ENCODE data around the gene KCNG2. TPM values are rescaled to one million over a fixed set of nuclear protein-coding genes. Genes with fewer than 3 reads are reported as not detected.

KCNG2 gene
- total and polyA plus RNA-seq, 9 of the 15 experiments (the other 6 are each of a cell fraction or from before 2014, with no cell fraction given): not detected

DNA sequence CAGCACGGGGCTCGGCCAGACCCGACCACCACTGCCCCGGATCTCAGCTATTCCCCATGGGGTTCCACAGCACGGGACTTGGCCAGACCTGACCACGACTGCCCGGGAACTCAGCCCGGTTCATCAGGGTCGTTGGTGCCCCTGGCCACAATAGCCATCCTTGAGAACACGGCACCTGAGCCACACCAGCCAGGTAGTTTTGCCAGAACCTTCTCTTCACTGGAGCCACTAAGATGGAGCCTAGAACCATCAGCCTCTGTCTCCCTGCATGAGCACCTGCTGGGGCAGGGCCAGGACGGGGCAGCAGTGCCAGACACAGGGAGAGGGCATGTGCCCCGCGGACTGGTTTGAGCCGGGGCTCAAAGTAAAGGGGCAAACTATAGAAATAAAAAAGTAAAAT, 11.4 kb upstream of the KCNG2 start:
- intact Hi-C loops (cut with micrococcal nuclease) (no loop called here), in situ Hi-C loops (cut with MboI) (no loop called here)
- H2AFZ ChIP-seq (ENCODE audit: low read depth, low read length): no peak overlapping the region
- H3K9me3 ChIP-seq (replicated peaks; ENCODE audit: control insufficient read depth, insufficient read depth, low read depth, low read length): no peaks in the 10 kb centered on the region
- H3K9ac ChIP-seq (ENCODE audit: insufficient read depth in 1 of 2, low read depth in 2 of 2, low read length in 2 of 2): no peak overlapping the region
- DNase-seq (ENCODE audit: extremely low read depth in 1 of 4, low spot score in 3 of 4) (no peak), ATAC-seq (no peak), FAIRE-seq (no peak)
- WGBS (ENCODE audit: insufficient coverage, low coverage, missing lambda C conversion rate): 0% methylated on average over 10 of the region's 14 CpGs
- no TSS peak for BruUV-seq (replicated peaks)
- H4K20me1 ChIP-seq (replicated peaks; ENCODE audit: control insufficient read depth, insufficient read depth, low read length): no peaks in the 10 kb centered on the region
- no peaks in the 10 kb centered on the region; a peak in 3 of 5 replicates for H3K4me1 ChIP-seq (replicated peaks in 1 of 2; ENCODE audit: control insufficient read depth in 2 of 2, insufficient read depth in 2 of 2, low read length in 2 of 2)
- ChIA-PET CTCF (ENCODE audit: low intra/inter-chr PET ratio) (no interaction called here), POLR2A (no interaction called here)
- TF ChIP-seq, protein P1, sequence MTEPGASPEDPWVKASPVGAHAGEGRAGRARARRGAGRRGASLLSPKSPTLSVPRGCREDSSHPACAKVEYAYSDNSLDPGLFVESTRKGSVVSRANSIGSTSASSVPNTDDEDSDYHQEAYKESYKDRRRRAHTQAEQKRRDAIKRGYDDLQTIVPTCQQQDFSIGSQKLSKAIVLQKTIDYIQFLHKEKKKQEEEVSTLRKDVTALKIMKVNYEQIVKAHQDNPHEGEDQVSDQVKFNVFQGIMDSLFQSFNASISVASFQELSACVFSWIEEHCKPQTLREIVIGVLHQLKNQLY (CRISPR knock-in tag; conservative IDR thresholded peaks at IDR 0.05): no peak
- TF ChIP-seq MBD2 (IDR thresholded peaks at IDR 0.05; ENCODE audit: borderline replicate concordance, low read depth): no peak
- TF ChIP-seq ARNT (IDR thresholded peaks at IDR 0.05): no peak
- TF ChIP-seq MEIS2 (IDR thresholded peaks at IDR 0.05; ENCODE audit: partially characterized antibody): no peak
- no peak overlapping the region for H3K4me2 ChIP-seq (ENCODE audit: insufficient read depth, low read length)
- peaks cover 12 to 72% of the 10 kb centered on the region in 2 experiments; a peak in 4 of 5 replicates for H3K27me3 ChIP-seq (ENCODE audit: control insufficient read depth in 2 of 2, insufficient read depth in 2 of 2, low read length in 2 of 2)
- no peak overlapping the region for H3K27ac ChIP-seq (ENCODE audit: extremely low read depth, low read depth, low read length)
- no peaks in the 10 kb centered on the region for H3K79me2 ChIP-seq (ENCODE audit: control insufficient read depth, insufficient read depth, low read length)
- H3K9me1 ChIP-seq (ENCODE audit: control insufficient read depth, insufficient read depth, low read length): no peaks in the 10 kb centered on the region
- no peaks in the 10 kb centered on the region for H3K36me3 ChIP-seq (ENCODE audit: control insufficient read depth, insufficient read depth, low read length)
- no peak overlapping the region for H3K4me3 ChIP-seq

DNA sequence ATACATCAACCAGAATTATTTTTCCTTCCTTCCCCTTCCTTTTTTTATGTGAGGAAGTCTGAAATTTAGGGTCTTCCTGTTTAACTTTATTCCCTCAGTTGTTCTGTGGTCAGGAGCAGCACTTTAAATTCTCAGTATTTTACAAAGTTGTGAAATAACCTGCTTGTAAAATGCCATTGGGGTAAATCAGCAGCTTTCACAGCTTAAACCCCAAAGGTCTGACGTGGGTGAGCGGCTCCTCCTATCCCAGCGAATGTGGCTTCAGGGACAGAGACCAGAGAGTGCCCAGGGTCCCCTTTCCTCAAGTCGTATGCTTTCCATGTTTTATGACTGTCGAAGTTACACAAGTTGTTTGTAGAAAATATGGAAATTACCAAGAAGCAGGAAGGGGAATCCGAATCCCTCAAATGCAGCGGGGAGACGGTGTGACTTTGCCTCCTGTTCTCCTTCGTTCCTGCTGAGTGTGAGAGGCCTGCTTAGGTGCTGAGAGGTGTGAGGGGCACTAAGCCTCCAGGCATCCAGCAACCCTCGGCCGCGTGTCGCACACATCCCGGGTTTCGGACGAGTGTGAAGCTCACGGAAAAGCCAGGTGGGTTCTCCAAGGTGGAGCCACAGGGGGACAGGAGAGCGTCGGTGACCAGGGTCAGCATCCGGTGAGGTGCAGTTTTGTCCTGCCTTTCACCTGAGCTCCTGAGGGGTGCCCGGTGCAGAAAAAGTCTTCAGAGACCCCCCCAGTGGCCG, 10.8 kb upstream of the KCNG2 start:
- WGBS (ENCODE audit: insufficient coverage, low coverage, missing lambda C conversion rate): 13% methylated on average over 15 of the region's 22 CpGs
- H3K4me2 ChIP-seq (ENCODE audit: insufficient read depth, low read length): no peak overlapping the region
- no peak overlapping the region for H2AFZ ChIP-seq (ENCODE audit: low read depth, low read length)
- no peaks in the 10 kb centered on the region for H4K20me1 ChIP-seq (replicated peaks; ENCODE audit: control insufficient read depth, insufficient read depth, low read length)
- H3K9ac ChIP-seq (ENCODE audit: insufficient read depth in 1 of 2, low read depth in 2 of 2, low read length in 2 of 2): no peak overlapping the region
- intact Hi-C loops (cut with micrococcal nuclease) (no loop called here), in situ Hi-C loops (cut with MboI) (no loop called here)
- no peaks in the 10 kb centered on the region for H3K36me3 ChIP-seq (ENCODE audit: control insufficient read depth, insufficient read depth, low read length)
- H3K4me3 ChIP-seq: no peak overlapping the region
- H3K9me1 ChIP-seq (ENCODE audit: control insufficient read depth, insufficient read depth, low read length): no peaks in the 10 kb centered on the region
- no TSS peak for BruUV-seq (replicated peaks)
- ChIA-PET CTCF (ENCODE audit: low intra/inter-chr PET ratio) (no interaction called here), POLR2A (no interaction called here)
- no peak for FAIRE-seq
- no peak overlapping the region for H3K27ac ChIP-seq (ENCODE audit: extremely low read depth, low read depth, low read length)
- peaks cover 18 to 72% of the 10 kb centered on the region in 2 experiments; a peak in 4 of 5 replicates for H3K27me3 ChIP-seq (ENCODE audit: control insufficient read depth in 2 of 2, insufficient read depth in 2 of 2, low read length in 2 of 2)
- H3K4me1 ChIP-seq (replicated peaks in 1 of 2; ENCODE audit: control insufficient read depth in 2 of 2, insufficient read depth in 2 of 2, low read length in 2 of 2): no peaks in the 10 kb centered on the region; a peak in 3 of 5 replicates
- ATAC-seq: no peak
- no peak for DNase-seq (ENCODE audit: extremely low read depth in 1 of 4, low spot score in 3 of 4)
- H3K9me3 ChIP-seq (replicated peaks; ENCODE audit: control insufficient read depth, insufficient read depth, low read depth, low read length): no peaks in the 10 kb centered on the region
- no peaks in the 10 kb centered on the region for H3K79me2 ChIP-seq (ENCODE audit: control insufficient read depth, insufficient read depth, low read length)
- TF ChIP-seq, protein P2, sequence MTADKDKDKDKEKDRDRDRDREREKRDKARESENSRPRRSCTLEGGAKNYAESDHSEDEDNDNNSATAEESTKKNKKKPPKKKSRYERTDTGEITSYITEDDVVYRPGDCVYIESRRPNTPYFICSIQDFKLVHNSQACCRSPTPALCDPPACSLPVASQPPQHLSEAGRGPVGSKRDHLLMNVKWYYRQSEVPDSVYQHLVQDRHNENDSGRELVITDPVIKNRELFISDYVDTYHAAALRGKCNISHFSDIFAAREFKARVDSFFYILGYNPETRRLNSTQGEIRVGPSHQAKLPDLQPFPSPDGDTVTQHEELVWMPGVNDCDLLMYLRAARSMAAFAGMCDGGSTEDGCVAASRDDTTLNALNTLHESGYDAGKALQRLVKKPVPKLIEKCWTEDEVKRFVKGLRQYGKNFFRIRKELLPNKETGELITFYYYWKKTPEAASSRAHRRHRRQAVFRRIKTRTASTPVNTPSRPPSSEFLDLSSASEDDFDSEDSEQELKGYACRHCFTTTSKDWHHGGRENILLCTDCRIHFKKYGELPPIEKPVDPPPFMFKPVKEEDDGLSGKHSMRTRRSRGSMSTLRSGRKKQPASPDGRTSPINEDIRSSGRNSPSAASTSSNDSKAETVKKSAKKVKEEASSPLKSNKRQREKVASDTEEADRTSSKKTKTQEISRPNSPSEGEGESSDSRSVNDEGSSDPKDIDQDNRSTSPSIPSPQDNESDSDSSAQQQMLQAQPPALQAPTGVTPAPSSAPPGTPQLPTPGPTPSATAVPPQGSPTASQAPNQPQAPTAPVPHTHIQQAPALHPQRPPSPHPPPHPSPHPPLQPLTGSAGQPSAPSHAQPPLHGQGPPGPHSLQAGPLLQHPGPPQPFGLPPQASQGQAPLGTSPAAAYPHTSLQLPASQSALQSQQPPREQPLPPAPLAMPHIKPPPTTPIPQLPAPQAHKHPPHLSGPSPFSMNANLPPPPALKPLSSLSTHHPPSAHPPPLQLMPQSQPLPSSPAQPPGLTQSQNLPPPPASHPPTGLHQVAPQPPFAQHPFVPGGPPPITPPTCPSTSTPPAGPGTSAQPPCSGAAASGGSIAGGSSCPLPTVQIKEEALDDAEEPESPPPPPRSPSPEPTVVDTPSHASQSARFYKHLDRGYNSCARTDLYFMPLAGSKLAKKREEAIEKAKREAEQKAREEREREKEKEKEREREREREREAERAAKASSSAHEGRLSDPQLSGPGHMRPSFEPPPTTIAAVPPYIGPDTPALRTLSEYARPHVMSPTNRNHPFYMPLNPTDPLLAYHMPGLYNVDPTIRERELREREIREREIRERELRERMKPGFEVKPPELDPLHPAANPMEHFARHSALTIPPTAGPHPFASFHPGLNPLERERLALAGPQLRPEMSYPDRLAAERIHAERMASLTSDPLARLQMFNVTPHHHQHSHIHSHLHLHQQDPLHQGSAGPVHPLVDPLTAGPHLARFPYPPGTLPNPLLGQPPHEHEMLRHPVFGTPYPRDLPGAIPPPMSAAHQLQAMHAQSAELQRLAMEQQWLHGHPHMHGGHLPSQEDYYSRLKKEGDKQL (CRISPR knock-in tag; IDR thresholded peaks at IDR 0.05; ENCODE audit: borderline replicate concordance): no peak
- TF ChIP-seq EWSR1 (IDR thresholded peaks at IDR 0.05; ENCODE audit: borderline replicate concordance, low read depth, partially characterized antibody): no peak
- TF ChIP-seq ZNF717 (CRISPR knock-in tag; IDR thresholded peaks at IDR 0.05): no peak
- no peak for TF ChIP-seq NBN (IDR thresholded peaks at IDR 0.05; ENCODE audit: low read depth)
- no peak for TF ChIP-seq PHTF2 (CRISPR knock-in tag; IDR thresholded peaks at IDR 0.05)
- TF ChIP-seq SREBF2 (CRISPR knock-in tag; IDR thresholded peaks at IDR 0.05): no peak

All from K562 (cell line).